ENCODE results near the gene CDYL.

CDYL gene

DNA sequence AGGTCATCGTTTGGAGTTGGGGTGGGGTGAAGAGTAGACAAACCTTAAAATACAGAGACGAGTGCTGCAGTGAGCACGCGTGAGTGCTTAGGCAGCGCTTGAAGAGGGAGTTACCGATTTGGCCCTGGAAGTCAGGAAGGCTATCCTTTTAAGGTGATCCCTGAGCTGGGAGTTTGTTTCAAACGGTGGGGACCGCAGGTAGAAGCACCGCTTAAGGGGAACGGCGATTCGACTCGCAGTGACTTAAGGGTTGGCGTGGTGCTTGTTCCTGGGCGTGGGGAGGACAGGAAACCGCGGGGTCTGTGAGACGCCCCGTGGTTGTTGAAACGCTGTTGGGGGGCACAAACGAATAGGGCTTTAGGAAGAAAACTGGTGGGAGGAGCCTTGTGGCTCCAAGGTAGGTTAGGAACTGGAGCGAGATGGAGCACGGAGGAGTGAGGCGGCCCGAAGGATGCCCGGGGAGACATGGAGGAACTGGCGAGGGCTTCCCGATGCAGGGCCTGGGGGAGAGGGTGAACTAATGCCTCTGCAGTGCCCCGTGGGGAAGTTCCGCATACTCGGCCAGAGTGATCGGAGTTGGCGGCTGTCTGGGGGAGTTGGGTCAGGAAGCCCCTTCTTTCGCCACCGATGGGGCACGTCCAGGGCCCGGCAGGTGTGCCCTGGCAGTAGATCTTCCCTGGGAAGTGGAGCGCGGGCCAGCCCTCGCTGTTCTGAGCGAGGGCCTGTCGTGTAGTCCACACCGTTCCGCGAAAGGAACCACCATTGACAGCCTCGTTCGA, 1.3 kb upstream of the CDYL start:
- DNase-seq = peak; percentile 28 to 29

DNA sequence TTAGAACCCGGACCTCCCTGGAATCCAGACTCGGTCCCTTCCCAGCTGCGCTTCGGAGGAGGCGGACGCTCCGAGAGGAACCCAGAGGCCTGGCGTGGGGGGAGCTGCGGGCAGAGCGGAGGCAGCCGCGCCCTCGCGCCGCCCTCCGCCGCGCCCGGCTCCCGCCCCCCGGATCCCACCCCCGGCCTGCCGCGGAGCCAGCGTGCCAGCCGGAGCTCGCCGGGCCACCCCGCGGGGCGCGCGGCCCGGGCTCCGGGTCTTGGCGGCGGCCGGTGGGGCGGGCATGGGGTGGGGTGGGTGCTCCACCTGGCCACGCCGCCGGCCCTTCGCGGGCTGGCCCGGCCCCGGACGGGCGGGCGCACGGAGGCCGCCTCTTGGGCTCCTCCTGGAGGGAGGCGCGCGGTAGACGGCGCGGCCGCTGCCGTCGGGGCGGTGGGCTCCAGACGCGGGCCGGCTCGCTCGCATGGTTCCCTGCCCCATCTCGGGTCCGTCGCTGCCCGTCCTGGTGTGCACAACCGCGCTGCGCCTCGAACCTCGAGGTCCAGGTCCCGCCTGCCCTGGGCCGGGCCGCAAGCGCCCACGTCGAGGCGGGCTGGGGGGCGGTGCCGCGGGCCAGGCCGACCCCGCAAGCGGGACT, 592 bp upstream of the CDYL start:
- peak; percentile 77 to 81 for DNase-seq

DNA sequence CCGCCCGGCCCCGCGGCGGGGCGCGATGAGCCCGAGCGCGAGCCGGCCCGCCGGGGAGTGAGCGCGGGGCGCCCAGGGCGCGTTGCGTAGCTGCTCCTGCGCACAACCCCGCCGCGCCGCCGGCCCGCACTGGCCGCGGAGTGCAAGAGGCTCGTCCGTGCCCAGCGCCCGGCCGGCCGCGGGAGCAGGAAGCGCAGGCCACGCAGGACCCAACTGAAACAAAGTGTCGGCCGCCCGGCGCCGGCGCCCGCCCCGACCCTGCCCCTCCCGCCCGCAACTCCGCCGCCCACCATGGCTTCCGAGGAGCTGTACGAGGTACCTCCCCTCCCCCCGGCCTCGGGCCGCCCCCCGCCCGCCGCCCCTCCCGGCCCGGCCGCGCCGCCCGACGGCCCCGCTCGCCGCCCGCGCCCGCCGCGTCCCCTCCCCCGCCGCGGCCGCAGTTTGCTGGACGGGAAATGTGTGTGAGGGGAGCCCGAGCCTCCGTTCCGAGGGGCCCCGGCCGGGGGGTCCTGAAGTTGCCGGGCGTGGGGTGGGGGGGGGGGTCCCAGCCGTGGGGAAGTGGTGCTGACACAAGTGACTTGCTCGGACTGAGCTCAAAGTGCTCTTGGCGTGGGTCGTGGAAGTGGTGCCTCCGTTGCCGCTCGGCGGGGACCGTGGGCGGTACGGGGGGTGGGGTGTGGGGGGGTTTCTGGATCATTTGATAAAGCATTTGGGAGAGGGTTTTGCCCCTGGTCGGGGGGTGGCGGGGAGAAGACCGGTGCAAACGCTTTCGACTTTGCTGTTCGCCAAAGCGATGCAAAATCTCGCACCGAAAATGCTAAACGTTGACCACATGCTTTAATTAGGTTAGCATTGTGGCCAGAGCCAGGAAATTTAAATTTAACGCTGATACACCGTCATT, 539 bp downstream of the CDYL start:
- peak in 1 of 2 donors; percentile 17 for DNase-seq

DNA sequence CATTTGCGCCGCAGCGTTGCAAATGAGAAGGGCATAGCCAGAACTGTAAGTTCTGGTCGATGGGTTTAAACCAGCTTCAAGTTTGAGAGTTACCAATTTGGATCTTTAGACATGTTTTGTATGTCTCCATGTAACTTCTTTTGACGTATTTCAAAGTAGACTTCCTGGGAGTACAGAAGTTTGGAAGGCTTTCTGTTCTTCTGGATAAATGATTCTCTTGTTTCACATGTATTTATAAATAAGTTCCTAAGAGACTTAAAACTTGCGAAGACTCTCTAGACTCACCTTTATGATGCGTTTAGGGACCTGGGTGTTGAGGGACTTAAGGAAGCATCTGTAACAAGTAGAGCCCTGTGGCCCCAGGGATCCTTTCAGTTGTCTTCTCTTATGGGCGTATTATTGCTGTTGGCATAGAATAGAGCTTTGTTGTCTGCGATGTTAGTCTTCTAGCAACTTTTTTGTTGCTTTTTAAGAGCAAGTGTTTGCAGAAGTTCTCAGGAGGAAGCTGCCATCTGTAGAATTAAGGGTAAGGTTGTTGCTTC, 1.3 kb downstream of the CDYL start:
- no peak for DNase-seq

GRCh38 chr6:4778086-4778485, 1.9 kb downstream of the CDYL start:
- DNase-seq = no peak

DNA sequence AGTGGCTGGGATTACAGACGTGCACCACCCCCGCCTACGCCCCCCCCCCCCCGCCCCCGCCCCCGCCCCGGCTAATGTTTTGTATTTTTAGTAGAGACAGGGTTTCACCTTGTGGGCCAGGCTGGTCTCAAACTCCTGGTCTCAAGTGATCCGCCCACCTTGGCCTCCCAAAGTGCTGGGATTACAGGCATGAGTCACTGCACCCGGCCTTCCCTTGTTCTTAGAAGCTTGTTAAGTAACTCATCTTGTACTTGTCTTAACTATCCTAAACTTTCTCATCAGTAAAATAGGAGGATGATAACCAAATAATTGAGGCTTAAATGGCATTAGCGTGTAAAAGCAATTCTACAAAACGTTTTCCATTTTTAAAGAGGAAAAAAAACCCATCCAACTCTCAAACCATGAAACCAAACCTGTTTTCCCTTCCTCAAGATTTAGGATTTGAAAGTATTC, 4.2 kb downstream of the CDYL start:
- no peak for DNase-seq

GRCh38 chr6:4781426-4781825, 5.2 kb downstream of the CDYL start:
- DNase-seq = no peak

- DNase-seq = no peak
These were observed 5.9 kb downstream of the CDYL start for GRCh38 chr6:4781967-4782575.

- no peak for DNase-seq
These were observed 10.8 kb downstream of the CDYL start for GRCh38 chr6:4786996-4787395.

- DNase-seq = no peak
These were observed 12.3 kb downstream of the CDYL start for GRCh38 chr6:4788482-4788881.

DNA sequence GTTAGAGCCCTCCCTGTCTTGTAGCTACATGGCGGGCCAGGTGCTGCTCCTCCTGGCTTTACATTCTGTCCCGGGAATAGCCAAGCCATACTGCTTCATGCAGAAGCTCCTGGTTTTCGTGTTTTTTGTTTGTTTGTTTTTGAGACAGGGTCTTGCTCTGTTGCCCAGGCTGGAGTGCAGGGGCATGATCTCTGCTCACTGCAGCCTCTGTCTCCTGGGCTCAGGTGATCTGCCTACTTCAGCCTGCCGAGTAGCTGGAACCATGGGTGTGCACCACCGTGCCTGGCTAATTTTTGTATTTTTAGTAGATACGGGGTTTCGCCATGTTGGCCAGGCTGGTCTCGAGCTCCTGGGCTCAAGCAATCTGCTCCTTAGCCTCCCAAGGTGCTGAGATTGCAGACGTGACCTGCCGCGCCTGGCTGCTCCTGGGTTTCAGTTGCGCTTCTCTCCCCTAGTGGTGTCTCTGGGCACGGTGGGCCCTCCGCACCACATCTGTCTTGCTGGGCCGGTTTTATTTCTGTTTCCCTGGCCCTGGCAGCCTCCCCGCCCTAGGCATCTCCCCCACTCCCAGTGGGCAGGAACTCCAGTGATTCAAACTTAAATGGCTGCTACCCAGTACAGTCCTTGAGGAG, 12.9 kb downstream of the CDYL start:
- peak in 1 of 2 donors; percentile 9 for DNase-seq

DNA sequence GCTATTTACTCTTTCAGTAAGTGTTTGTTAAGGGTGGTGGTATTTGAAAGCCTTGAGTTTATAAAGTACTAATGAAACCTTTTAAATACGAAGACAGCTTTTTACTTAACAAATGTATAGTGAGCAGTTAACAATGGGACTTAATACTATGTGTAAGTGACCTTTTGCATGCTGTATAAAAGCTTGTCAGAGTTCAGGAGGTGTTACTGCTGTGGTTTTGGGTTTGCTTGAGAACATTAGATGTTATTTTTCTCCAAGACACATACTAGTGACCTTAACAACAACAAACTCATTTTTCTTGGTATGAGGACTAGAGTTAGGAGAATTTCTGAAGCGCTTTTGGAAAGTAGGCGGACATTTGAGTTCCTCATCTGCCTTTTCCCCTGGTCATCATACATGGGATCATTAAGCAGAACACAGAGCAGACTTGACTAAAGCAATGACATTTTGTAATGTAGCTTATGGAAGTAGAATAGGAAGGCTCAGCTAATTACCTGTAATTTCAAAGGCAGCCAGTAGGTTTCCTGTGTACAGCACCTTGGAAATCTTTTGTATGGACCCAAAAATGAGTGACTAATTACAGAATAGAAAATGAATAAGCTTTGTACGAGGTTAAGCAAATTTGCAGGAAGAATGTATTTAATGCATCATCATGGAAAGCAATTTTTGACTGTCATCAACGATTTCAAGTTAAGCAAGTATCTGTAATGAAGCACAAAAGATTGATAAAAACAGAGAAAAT, 14.1 kb downstream of the CDYL start:
- DNase-seq = no peak

DNA sequence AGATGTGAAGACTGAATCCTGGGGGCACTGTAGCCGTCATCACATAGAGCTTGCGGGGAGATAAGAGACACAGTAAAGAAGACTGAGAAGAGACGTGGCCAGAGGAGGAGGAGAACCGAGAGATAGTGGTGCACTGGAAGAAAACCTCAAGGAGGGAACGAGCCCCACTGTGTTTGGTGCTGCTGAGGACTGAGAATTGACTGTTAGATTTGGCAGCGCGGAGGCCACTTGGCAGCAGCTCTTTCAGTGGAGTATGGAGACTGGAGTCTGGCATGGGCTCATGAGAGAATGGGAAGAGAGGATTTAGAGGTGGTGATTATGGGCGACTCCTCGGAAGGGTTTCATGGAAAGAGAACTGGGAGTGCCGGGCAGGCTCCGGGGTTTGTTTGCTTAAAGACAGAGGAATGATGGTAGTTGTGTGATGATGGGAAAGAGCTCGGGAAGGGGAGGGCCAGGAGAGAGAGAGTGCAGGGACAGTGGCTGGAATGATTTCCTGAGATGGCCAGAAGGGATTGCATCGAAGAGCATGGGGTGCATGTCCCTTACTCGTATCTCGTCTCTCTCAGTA, 18.0 kb downstream of the CDYL start:
- no peak for DNase-seq

DNA sequence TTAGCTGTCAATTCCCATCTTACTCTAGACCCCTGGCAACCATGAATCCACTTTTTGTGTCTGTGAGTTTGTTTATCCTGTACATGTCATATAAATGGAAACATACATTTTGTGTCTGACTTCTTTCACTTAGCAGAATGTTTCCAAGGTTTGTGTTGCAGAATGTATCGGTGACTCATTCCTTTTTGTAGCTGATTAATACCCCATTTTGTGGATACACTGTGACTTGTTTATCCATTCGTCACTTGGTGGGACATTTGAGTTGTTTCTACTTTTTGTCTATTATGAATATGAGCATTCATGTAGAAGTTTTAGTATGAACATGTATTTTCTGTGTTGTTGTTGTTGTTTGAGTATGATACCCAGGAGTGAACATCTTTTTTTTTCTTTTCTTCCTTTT, 21.4 kb downstream of the CDYL start:
- DNase-seq = no peak

- DNase-seq = no peak
These were observed 23.7 kb downstream of the CDYL start for GRCh38 chr6:4799912-4800311.

DNA sequence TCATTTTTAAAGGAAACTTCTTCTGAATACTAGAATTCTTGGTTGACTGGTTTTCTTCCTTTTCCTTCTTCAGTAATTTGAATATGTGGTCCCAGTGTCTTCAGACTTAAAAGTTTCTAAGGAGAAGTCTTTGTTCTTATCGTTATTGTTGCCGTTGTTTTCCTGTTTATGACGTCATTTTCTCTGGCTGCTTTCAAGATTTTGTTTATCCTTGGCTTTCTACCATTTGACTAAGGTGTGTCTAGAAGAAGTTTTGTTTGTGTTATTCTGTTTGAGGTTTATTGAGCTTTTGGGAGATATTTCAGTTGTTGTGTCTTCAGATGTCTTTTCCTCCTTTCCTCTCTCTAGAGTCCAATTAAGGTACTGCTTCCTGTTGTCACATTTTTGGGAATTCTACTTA, 24.5 kb downstream of the CDYL start:
- no peak for DNase-seq

- DNase-seq = no peak
These were observed 25.4 kb downstream of the CDYL start for GRCh38 chr6:4801491-4802110.

GRCh38 chr6:4802312-4802935, 26.2 kb downstream of the CDYL start:
- no peak for DNase-seq

DNA sequence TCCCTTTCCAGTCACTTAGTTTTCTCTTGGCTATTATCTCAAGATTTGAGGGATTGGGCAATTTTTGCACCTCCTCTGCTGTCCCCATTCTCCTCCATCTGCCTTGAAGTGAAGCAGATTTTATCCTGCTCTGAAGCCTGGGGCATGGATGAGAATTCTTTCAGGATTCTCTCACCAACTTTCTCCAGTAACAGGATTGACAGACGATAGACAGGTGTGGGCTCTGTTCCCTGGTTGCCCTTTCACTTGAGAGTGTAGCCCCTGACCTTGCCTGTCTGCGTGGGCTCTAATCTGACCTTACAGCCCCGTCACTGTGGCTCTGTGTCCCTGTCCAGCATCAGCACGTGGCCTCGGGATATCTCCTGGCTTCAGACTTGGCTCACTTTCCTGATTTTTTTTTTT, 27.1 kb downstream of the CDYL start:
- DNase-seq = no peak

DNA sequence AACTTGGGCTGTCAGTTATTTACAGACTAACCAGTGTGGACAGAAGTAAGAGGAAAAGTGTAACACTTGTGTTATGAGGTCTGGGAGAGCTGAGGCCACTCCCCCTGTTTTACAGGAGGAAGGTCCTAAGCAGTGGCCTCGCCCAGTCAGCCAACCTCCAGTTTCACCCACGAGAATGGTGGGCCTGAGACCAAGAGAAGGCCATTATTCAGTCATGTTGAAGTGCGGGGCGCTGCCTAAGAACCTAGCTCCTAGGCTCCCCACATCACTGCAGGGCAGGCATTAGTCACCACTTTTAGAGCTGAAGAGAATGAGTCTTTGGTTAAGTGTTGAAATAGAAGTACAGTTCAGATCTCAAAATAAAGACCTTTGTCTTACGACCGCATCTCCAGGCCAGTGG, 27.9 kb downstream of the CDYL start:
- DNase-seq = no peak

Measured in CD4-positive, alpha-beta T cell treated with Interleukin-1 beta for 1 hour (primary cell).